Caco-2 (cell line): ENCODE measurements around the gene TCAP. TPM values are rescaled to one million over a fixed set of nuclear protein-coding genes. Genes with fewer than 3 reads are reported as not detected.
A peak's percentile ranks its signal among the peaks of the same experiment; 100 is the strongest.

Source experiments
- BruUV-seq: library from RNA; stranded (reverse); fragments of 400-500 nt; replicated peaks from 2 replicates; lab custom pipeline; 2021; lab: Mats Ljungman, UMichigan
- CTCF ChIA-PET: fragments of 300-600 bp; sonication (Branson Sonifier 250); formaldehyde crosslinking; loops from one replicate; lab custom pipeline; 2022; ENCODE audit warnings: antibody characterized with exemption; lab: Charles Lee
- POLR2A ChIA-PET: fragments of 300-600 bp; sonication (Branson Sonifier 250); formaldehyde crosslinking; loops from one replicate; lab custom pipeline; 2022; ENCODE audit warnings: antibody characterized with exemption; lab: Charles Lee
- DNase-seq, 2 experiments: peaks; one replicate each; pipeline versions ENCODE4 v3.0.0 to v3.0.0-alpha.2; 2020 to 2022
- H3K27me3 ChIP-seq: replicated peaks from 2 replicates; pipeline ENCODE4 v1.6.0; 2011; ENCODE audit warnings: low read length; ENCODE audit not compliant: control insufficient read depth, insufficient read depth
- H3K36me3 ChIP-seq: 2 replicates; pipeline ENCODE4 v1.5.1; 2011; ENCODE audit warnings: low read length; ENCODE audit not compliant: control insufficient read depth, insufficient read depth
- H3K4me1 ChIP-seq: fragments of 250-450 bp; sonication (Bioruptor Pico); 2 replicates; pipeline ENCODE4 v1.5.1; 2020; ENCODE audit warnings: mild to moderate bottlenecking
- H3K4me3 ChIP-seq: 2 replicates; pipeline ENCODE4 v1.5.1; 2011; ENCODE audit warnings: low read depth, mild to moderate bottlenecking, control low read depth, low read length
- H3K9me3 ChIP-seq: fragments of 250-450 bp; sonication (Bioruptor Pico); 2 replicates; pipeline ENCODE4 v1.5.1; 2020; ENCODE audit warnings: mild to moderate bottlenecking, moderate library complexity
- H3K27ac Mint-ChIP-seq: one replicate; pipeline ENCODE4 v1.8.0; 2022; ENCODE audit warnings: mixed read lengths; ENCODE audit not compliant: unreplicated experiment
- H3K27me3 Mint-ChIP-seq: one replicate; pipeline ENCODE4 v1.8.0; 2022; ENCODE audit warnings: mixed read lengths; ENCODE audit not compliant: insufficient read depth, unreplicated experiment
- H3K36me3 Mint-ChIP-seq: one replicate; pipeline ENCODE4 v1.8.0; 2022; ENCODE audit warnings: mild to moderate bottlenecking, mixed read lengths; ENCODE audit not compliant: insufficient read depth, unreplicated experiment
- H3K4me1 Mint-ChIP-seq: one replicate; pipeline ENCODE4 v1.8.0; 2022; ENCODE audit warnings: low read depth, mixed read lengths; ENCODE audit not compliant: unreplicated experiment
- H3K4me3 Mint-ChIP-seq: one replicate; pipeline ENCODE4 v1.8.0; 2022; ENCODE audit warnings: mild to moderate bottlenecking, moderate library complexity, mixed read lengths; ENCODE audit not compliant: unreplicated experiment
- H3K9me3 Mint-ChIP-seq: one replicate; pipeline ENCODE4 v1.8.0; 2022; ENCODE audit warnings: mixed read lengths; ENCODE audit not compliant: unreplicated experiment
- CTCF ChIP-seq, 2 experiments: fragments of 200-600 bp in 1 of 2; IDR thresholded peaks; 1 replicate in 1 of 2; 2 replicates in 1 of 2; pipeline versions ENCODE4 v1.5.1 to v1.8.0; 2011 to 2022; ENCODE audit warnings: antibody characterized with exemption in 1 of 2, control low read depth in 1 of 2, inconsistent platforms in 1 of 2, low read depth in 1 of 2, low read length in 1 of 2, mild to moderate bottlenecking in 1 of 2, moderate library complexity in 1 of 2; ENCODE audit not compliant: insufficient read depth in 1 of 2, severe bottlenecking in 1 of 2, unreplicated experiment in 1 of 2
- intact Hi-C: fragments of 100-400 bp; cut with micrococcal nuclease; formaldehyde crosslinking; loops from one replicate; pipeline ENCODE4 v1.10.0; 2022; ENCODE audit not compliant: unreplicated experiment
- total RNA-seq: library from RNA; stranded (reverse); gene quantifications from 2 replicates; pipeline ENCODE4 v1.2.3, GENCODE V29; 2022

The TCAP gene
- total RNA-seq, 1 experiment from 2014 or later, result 1.6 TPM

GRCh38 chr17:39673335-39674081 is 8.4 kb downstream of the TCAP start:
- Mint-ChIP-seq H3K27me3 (peaks cover 3% of the 10 kb centered on the region), H3K27ac (no peak overlapping the region), H3K9me3 (no peaks in the 10 kb centered on the region), H3K4me1 (peaks cover 11% of the 10 kb centered on the region), H3K4me3 (no peak overlapping the region), H3K36me3 (peaks cover 11% of the 10 kb centered on the region)
- no TSS peak for BruUV-seq
- intact Hi-C loops, result no loop called here
- Histone ChIP-seq H3K4me1 (peaks cover 23% of the 10 kb centered on the region), H3K4me3 (no peak overlapping the region), H3K27me3 (no peaks in the 10 kb centered on the region), H3K9me3 (no peaks in the 10 kb centered on the region), H3K36me3 (no peaks in the 10 kb centered on the region)
- no peak for TF ChIP-seq CTCF (IDR thresholded peaks at IDR 0.05; ENCODE audit: insufficient read depth in 1 of 2, low read depth in 1 of 2, low read length in 1 of 2, severe bottlenecking in 1 of 2, unreplicated experiment in 1 of 2)
- no peak for DNase-seq
- POLR2A ChIA-PET, result no interaction called here
- CTCF ChIA-PET, result interaction anchor here (1.0 kb wide), 1 partner anchor 52 kb away, joined by 4 read pairs; no protein-coding TSS in a partner anchor

- Histone ChIP-seq H3K9me3 (no peaks in the 10 kb centered on the region), H3K4me3 (no peak overlapping the region), H3K27me3 (no peaks in the 10 kb centered on the region), H3K4me1 (peaks cover 30% of the 10 kb centered on the region), H3K36me3 (no peaks in the 10 kb centered on the region)
- no peak for DNase-seq
- Mint-ChIP-seq H3K27me3 (no peaks in the 10 kb centered on the region), H3K36me3 (peaks cover 11% of the 10 kb centered on the region), H3K4me3 (no peak overlapping the region), H3K4me1 (peaks cover 14% of the 10 kb centered on the region), H3K27ac (no peak overlapping the region), H3K9me3 (no peaks in the 10 kb centered on the region)
- ChIA-PET CTCF (interaction anchor here (0.5 to 2.2 kb wide), 7 partner anchors 20 to 90 kb away, joined by 3 to 14 read pairs (median 4); partner anchors contain the start of gene MIEN1), POLR2A (no interaction called here)
- BruUV-seq, result no TSS peak
- no peak for TF ChIP-seq CTCF (IDR thresholded peaks at IDR 0.05; ENCODE audit: insufficient read depth in 1 of 2, low read depth in 1 of 2, low read length in 1 of 2, severe bottlenecking in 1 of 2, unreplicated experiment in 1 of 2)
- intact Hi-C loops, result no loop called here
Measured at GRCh38 chr17:39674179-39674578, 9.0 kb downstream of the TCAP start.

GRCh38 chr17:39674702-39675389 is 9.7 kb downstream of the TCAP start:
- Histone ChIP-seq H3K36me3 (no peaks in the 10 kb centered on the region), H3K9me3 (no peaks in the 10 kb centered on the region), H3K4me1 (peaks cover 31% of the 10 kb centered on the region), H3K4me3 (no peak overlapping the region), H3K27me3 (no peaks in the 10 kb centered on the region)
- intact Hi-C loops, result loop anchor here (1.0 kb wide), 1 partner anchor 20 kb away; no protein-coding TSS in a partner anchor
- no peak overlapping the region for H3K4me3 Mint-ChIP-seq
- peaks cover 14% of the 10 kb centered on the region for H3K4me1 Mint-ChIP-seq
- TF ChIP-seq CTCF (IDR thresholded peaks at IDR 0.05; ENCODE audit: insufficient read depth in 1 of 2, low read depth in 1 of 2, low read length in 1 of 2, severe bottlenecking in 1 of 2, unreplicated experiment in 1 of 2), result no peak
- CTCF ChIA-PET, result interaction anchor here (0.7 to 2.2 kb wide), 10 partner anchors 8 to 128 kb away, joined by 3 to 14 read pairs (median 4); partner anchors contain the start of genes ERBB2, MIEN1 and PGAP3
- H3K36me3 Mint-ChIP-seq, result peaks cover 11% of the 10 kb centered on the region
- H3K27ac Mint-ChIP-seq, result peak overlapping the region; percentile 78
- peak; percentile 72 to 84 for DNase-seq
- BruUV-seq, result no TSS peak
- no peaks in the 10 kb centered on the region for H3K27me3 Mint-ChIP-seq
- H3K9me3 Mint-ChIP-seq, result no peaks in the 10 kb centered on the region
- POLR2A ChIA-PET, result interaction anchor here (0.6 kb wide), 1 partner anchor 44 kb away, joined by 3 read pairs; no protein-coding TSS in a partner anchor
